HEK293T (cell line): ENCODE results near the gene CCDC57.

Source experiments
- CTCF ChIA-PET: fragments of 350-600 bp; formaldehyde crosslinking; extraction: SDS; loops from one replicate; lab custom pipeline; 2021; ENCODE audit warnings: antibody characterized with exemption, inconsistent platforms; lab: Yijun Ruan, JAX
- POLR2A ChIA-PET: fragments of 350-600 bp; formaldehyde crosslinking; extraction: SDS; loops from one replicate; lab custom pipeline; 2020; ENCODE audit warnings: antibody characterized with exemption, inconsistent platforms; lab: Yijun Ruan, JAX
- DNase-seq: peaks from one replicate; pipeline ENCODE4 v3.0.0; 2012; ENCODE audit warnings: mixed read lengths; ENCODE audit errors: extremely low spot score
- ARNT ChIP-seq: fragments of 450-650 bp; IDR thresholded peaks from 2 replicates; pipeline ENCODE4 v1.6.1; 2017; ENCODE audit warnings: mild to moderate bottlenecking
- BHLHE40 ChIP-seq: fragments of 450-650 bp; IDR thresholded peaks from 2 replicates; pipeline ENCODE4 v1.6.1; 2016; ENCODE audit warnings: mild to moderate bottlenecking, moderate library complexity, borderline replicate concordance
- CTBP1 ChIP-seq: fragments of 450-650 bp; IDR thresholded peaks from 2 replicates; pipeline ENCODE4 v1.6.1; 2016; ENCODE audit warnings: borderline replicate concordance
- ELF4 ChIP-seq: fragments of 450-650 bp; IDR thresholded peaks from 2 replicates; pipeline ENCODE4 v1.6.1; 2017; ENCODE audit warnings: antibody characterized with exemption
- FOXA1 ChIP-seq: fragments of 450-650 bp; IDR thresholded peaks from 2 replicates; pipeline ENCODE4 v1.6.1; 2016; ENCODE audit warnings: mild to moderate bottlenecking
- FOXK2 ChIP-seq: fragments of 450-650 bp; IDR thresholded peaks from 2 replicates; pipeline ENCODE4 v1.6.1; 2016; ENCODE audit warnings: mild to moderate bottlenecking
- FOXM1 ChIP-seq: fragments of 450-650 bp; IDR thresholded peaks from 2 replicates; pipeline ENCODE4 v1.6.1; 2017; ENCODE audit warnings: mild to moderate bottlenecking, borderline replicate concordance
- HDGF ChIP-seq: fragments of 450-650 bp; IDR thresholded peaks from 2 replicates; pipeline ENCODE4 v1.6.1; 2017; ENCODE audit warnings: antibody characterized with exemption, borderline replicate concordance
- L3MBTL2 ChIP-seq: fragments of 450-650 bp; conservative IDR thresholded peaks from 2 replicates; pipeline ENCODE4 v1.6.1; 2016; ENCODE audit warnings: mild to moderate bottlenecking
- LEF1 ChIP-seq: fragments of 450-650 bp; IDR thresholded peaks from 2 replicates; pipeline ENCODE4 v1.6.1; 2017; ENCODE audit warnings: mild to moderate bottlenecking, borderline replicate concordance
- NFRKB ChIP-seq: fragments of 450-650 bp; IDR thresholded peaks from 2 replicates; pipeline ENCODE4 v1.6.1; 2016; ENCODE audit warnings: mild to moderate bottlenecking, moderate library complexity
- PKNOX1 ChIP-seq: fragments of 450-650 bp; IDR thresholded peaks from 2 replicates; pipeline ENCODE4 v1.6.1; 2016
- SP1 ChIP-seq: fragments of 450-650 bp; IDR thresholded peaks from 2 replicates; pipeline ENCODE4 v1.6.1; 2017
- SUZ12 ChIP-seq: fragments of 450-650 bp; IDR thresholded peaks from 2 replicates; pipeline ENCODE4 v1.6.1; 2016; ENCODE audit warnings: mild to moderate bottlenecking
- TARDBP ChIP-seq: fragments of 450-650 bp; IDR thresholded peaks from 2 replicates; pipeline ENCODE4 v1.6.1; 2016
- ZNF384 ChIP-seq: fragments of 450-650 bp; IDR thresholded peaks from 2 replicates; pipeline ENCODE4 v1.6.1; 2016

The CCDC57 gene

GRCh38 chr17:82120148-82120547, 92.5 kb downstream of the CCDC57 start:
- no peak for DNase-seq
- ChIA-PET POLR2A (no interaction called here), CTCF (interaction anchor here (0.8 kb wide), 1 partner anchor 16 kb away, joined by 3 read pairs; no protein-coding TSS in a partner anchor)
- no peak for TF ChIP-seq PKNOX1
- no peak for TF ChIP-seq HDGF
- TF ChIP-seq SUZ12: no peak
- TF ChIP-seq ELF4: no peak
- TF ChIP-seq NFRKB: no peak
- no peak for TF ChIP-seq FOXA1
- TF ChIP-seq FOXK2: no peak
- TF ChIP-seq L3MBTL2: no peak
- TF ChIP-seq TARDBP: no peak
- no peak for TF ChIP-seq BHLHE40

- DNase-seq: no peak
- CTCF ChIA-PET: no interaction called here
- no peak for TF ChIP-seq ZNF384
- TF ChIP-seq TARDBP: no peak
- TF ChIP-seq SP1: no peak
- TF ChIP-seq PKNOX1: no peak
- TF ChIP-seq ELF4: no peak
- no peak for TF ChIP-seq L3MBTL2
- TF ChIP-seq LEF1: no peak
- no peak for TF ChIP-seq CTBP1
- POLR2A ChIA-PET: no interaction called here
These were observed 93.7 kb downstream of the CCDC57 start for GRCh38 chr17:82118815-82119380.

- TF ChIP-seq FOXK2 (no peak), PKNOX1 (no peak), TARDBP (no peak), L3MBTL2 (no peak), NFRKB (no peak), FOXA1 (no peak), CTBP1 (no peak), SP1 (no peak), ARNT (no peak), SUZ12 (no peak), ELF4 (no peak), BHLHE40 (no peak), LEF1 (no peak), ZNF384 (no peak), HDGF (no peak)
- no peak for DNase-seq
- ChIA-PET POLR2A (no interaction called here), CTCF (no interaction called here)
These were observed 94.4 kb downstream of the CCDC57 start for GRCh38 chr17:82118168-82118814.

GRCh38 chr17:82117139-82118090, 95.2 kb downstream of the CCDC57 start:
- no peak for TF ChIP-seq ELF4
- no peak for TF ChIP-seq FOXK2
- no peak for TF ChIP-seq SP1
- no peak for TF ChIP-seq CTBP1
- no peak for TF ChIP-seq SUZ12
- TF ChIP-seq HDGF: no peak
- TF ChIP-seq FOXA1: no peak
- TF ChIP-seq PKNOX1: no peak
- no peak for TF ChIP-seq BHLHE40
- ChIA-PET CTCF (no interaction called here), POLR2A (no interaction called here)
- DNase-seq: no peak

- ChIA-PET CTCF (no interaction called here), POLR2A (no interaction called here)
- TF ChIP-seq BHLHE40 (no peak), ARNT (no peak), FOXM1 (no peak), HDGF (no peak), PKNOX1 (no peak), FOXK2 (no peak), ELF4 (no peak), SUZ12 (no peak), CTBP1 (no peak), FOXA1 (no peak), LEF1 (no peak), ZNF384 (no peak), NFRKB (no peak)
- DNase-seq: no peak
These were observed 96.4 kb downstream of the CCDC57 start for GRCh38 chr17:82116246-82116645.
